Umbilical cord (tissue), 2 donors: ENCODE measurements around the gene SCD. TPM values are rescaled to one million over a fixed set of nuclear protein-coding genes. Genes with fewer than 3 reads are reported as not detected.
"Not testable (repeated sequence)": the region's sequence is repeated elsewhere in the genome, so short reads cannot be mapped to it uniquely, and the experiment has no call there.

Experiments
- DNase-seq: peaks from one replicate; pipeline ENCODE4 v3.0.0-alpha.2; 2015; ENCODE audit warnings: low spot score
- total RNA-seq: library from RNA; depleted of rRNA; stranded (reverse); fragments of >200 nt; gene quantifications from one replicate; pipeline ENCODE4 v1.2.3, GENCODE V29; 2014; ENCODE audit warnings: low replicate concordance; ENCODE audit not compliant: insufficient read depth

The SCD gene
- total RNA-seq, 1 donor from 2014 or later = 52.0 TPM

GRCh38 chr10:100362570-100363496, 15.8 kb downstream of the SCD start:
- DNase-seq = peak; percentile 65

- DNase-seq = no peak
Observed at GRCh38 chr10:100364175-100364574, 17.1 kb downstream of the SCD start.

- peak; percentile 81 for DNase-seq
Observed at GRCh38 chr10:100364735-100365391, 17.8 kb downstream of the SCD start.

DNA sequence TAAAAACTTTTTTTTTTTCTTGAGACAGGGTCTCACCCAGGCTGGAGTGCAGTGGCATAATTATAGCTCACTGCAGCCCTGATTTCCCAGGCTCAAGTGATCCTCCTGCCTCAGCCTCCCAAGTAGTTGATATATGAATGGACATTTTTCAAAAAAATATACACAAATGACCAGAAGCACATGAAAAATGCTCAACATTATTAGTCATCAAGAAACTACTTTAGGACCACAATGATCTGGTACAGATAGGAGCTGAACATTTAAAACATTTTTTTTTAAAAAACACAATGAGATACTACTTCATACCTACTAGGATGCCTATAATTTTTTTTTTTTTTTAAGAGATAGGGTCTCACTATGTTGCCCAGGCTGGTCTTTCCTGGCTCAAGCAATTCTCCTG, 21.7 kb downstream of the SCD start:
- no peak for DNase-seq

DNA sequence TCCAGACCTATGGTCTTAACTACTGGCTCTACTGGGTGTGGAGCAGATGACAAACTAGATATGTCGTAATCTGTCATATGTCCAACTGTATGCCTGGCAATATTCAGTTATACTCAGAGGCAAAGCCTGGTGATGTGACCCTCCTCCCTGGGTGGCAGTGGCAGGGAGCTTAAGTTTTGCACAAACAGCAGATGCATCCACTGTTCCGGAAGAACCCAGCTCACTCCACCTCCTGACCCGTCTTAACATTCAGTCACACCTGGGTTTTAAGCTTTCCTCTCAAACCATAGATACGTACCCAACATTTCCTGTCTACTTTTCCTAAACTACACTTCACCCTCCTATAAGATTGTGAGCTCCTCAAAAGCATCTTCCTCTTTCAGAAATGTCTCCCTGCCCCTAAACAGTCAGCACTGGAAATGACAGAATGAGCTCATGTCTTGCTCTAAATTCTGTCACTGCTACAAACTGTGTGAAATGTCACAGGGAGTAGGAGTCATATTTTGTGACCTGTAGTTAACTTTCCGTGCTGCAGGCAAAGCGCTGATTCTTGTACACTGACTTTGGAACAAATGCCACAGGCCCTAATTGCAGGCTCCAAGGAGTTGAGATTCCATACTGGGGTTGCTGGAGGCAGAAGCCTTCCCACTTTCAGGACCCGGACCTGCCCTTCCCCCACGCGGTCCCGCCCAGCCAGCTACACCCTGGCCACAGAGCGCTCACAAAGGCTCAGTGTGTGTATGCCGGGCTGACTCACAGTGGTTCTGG, 23.9 kb downstream of the SCD start:
- DNase-seq = peak; percentile 89

- no peak for DNase-seq
Observed at GRCh38 chr10:100371482-100372027, 24.5 kb downstream of the SCD start.

- DNase-seq = no peak
Observed at GRCh38 chr10:100372415-100373297, 25.6 kb downstream of the SCD start.

DNA sequence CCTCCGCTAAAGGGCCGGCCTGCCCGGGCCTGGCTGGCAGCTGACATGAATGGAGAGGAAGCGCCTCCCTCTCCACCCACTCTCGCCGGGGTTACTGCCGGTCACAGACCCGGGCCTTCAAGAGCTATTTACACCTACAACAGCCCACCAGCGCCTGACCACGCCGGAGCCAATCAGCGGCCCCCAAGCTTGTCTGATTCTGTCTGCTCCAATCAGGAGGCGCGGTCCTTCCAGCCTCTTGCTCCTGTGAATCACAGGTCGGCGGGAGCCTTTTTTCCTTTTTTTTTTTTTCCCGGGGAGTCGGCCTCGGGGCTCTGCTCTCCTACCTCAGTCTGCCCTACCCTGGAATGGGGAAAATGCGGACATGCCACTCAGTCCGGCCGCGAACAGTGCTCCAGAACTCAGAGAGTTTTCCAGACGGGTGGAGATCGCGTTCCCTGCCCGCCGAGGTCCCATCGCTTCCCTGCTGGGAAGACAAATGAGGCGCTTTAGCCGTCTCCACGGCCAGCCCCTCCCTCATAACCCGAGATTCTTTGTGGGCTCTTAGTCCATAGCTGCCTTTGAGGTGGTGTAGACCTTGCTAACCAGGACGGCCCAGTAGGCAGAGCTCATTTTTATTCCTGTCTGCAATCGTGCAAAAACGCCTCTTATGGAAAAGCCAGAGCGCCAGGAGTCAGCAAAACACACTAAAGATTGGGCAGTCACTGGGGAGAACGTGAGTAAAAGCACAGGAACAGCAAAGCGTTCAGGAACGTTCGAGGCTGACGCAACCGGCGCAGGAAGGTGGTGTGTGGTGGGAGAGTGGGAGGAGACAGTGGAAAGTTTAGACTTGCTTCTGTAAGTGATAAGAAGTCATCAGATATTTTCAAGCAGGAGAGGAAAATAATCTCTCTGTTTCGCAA, 26.5 kb downstream of the SCD start:
- DNase-seq = peak; percentile 100

GRCh38 chr10:100374200-100374655, 27.2 kb downstream of the SCD start:
- DNase-seq = peak; percentile 15

DNA sequence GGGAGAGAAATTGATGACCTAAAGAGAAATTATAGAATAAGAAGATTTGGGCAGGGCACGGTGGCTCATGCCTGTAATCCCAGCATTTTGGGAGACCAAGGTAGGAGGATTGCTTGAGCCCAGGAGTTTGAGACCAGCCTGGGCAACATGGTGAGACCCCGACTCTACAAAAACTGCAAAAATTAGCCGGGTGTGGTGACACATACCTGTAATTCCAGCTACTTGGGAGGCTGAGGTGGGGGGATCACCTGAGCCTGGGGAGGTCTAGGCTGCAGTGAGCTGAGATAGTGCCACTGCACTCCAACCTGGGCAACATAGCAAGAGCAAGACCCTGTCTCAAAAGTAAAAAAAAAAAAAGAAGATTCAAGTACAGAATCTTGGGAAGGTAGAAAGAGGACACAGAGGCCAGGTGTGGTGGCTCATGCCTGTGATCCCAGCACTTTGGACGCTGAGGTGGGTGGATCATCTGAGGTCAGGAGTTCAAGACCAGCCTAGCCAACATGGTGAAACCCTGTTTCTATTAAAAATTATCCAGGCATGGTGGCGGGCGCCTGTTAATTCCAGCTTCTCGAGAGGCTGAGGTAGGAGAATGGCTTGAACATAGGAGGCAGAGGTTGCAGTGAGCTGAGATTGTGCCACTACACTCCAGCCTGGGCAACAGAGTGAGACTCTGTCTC, 27.8 kb downstream of the SCD start:
- DNase-seq = not testable (repeated sequence)

GRCh38 chr10:100376656-100377055, 29.6 kb downstream of the SCD start:
- not testable (repeated sequence) for DNase-seq

- DNase-seq = no peak
Observed at GRCh38 chr10:100377830-100378229, 30.8 kb downstream of the SCD start.

- no peak for DNase-seq
Observed at GRCh38 chr10:100380400-100380799, 33.4 kb downstream of the SCD start.

- no peak for DNase-seq
Observed at GRCh38 chr10:100382553-100382952, 35.5 kb downstream of the SCD start.

DNA sequence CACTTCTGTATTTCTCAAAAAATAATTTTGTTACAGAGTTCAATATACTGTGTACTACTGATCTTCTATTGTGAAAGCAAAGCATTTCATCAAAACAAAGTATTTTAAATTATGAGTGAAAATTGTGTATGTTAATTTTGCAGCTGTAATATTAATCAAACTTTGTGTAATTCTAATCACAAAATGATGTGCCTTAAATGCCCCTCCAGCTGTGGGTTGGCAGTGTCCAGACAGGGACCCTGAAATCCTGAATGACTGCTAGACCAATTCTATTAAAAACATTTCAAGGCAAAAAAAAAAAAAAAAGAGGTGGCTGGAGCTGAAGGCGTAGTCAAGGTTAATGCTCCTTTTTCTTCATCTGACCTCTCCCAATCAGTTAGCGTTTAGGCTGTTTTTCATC, 36.2 kb downstream of the SCD start:
- DNase-seq = no peak

- DNase-seq = no peak
Observed at GRCh38 chr10:100391163-100392002, 44.4 kb downstream of the SCD start.

DNA sequence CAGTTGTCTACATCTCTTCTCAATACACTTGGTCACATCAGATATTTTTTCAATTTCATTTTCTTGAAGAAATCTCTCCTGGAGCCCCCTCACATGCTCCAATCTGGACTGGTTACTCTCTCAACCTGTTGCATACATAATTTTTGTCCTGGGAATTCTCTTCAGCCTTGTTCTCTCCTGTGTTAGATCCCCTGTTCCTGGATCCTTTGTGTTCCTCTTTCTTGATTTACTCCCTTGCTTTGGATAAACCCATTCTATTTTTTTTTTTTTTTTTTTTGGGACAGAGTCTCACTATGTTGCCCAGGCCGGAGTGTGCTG, 45.6 kb downstream of the SCD start:
- no peak for DNase-seq

- no peak for DNase-seq
Observed at GRCh38 chr10:100395626-100396025, 48.6 kb downstream of the SCD start.
